SJSA1 (cell line): ENCODE results near the gene SPRY2. TPM values are rescaled to one million over a fixed set of nuclear protein-coding genes. Genes with fewer than 3 reads are reported as not detected.
A peak's percentile ranks its signal among the peaks of the same experiment; 100 is the strongest.

Experiments
- DNase-seq, 2 experiments: peaks; one replicate each; pipeline ENCODE4 v3.0.0-alpha.2; 2015 to 2020; ENCODE audit warnings: low spot score in 2 of 2, low read depth in 1 of 2
- H3K27ac ChIP-seq: fragments of 250-450 bp; sonication (Bioruptor Pico); 2 replicates; pipeline ENCODE4 v1.5.1; 2020; ENCODE audit warnings: mild to moderate bottlenecking, moderate library complexity
- H3K27me3 ChIP-seq: fragments of 250-450 bp; sonication (Bioruptor Pico); replicated peaks from 2 replicates; pipeline ENCODE4 v1.5.1; 2020; ENCODE audit warnings: mild to moderate bottlenecking, moderate library complexity
- H3K36me3 ChIP-seq: fragments of 250-450 bp; sonication (Bioruptor Pico); 2 replicates; pipeline ENCODE4 v1.5.1; 2020; ENCODE audit warnings: mild to moderate bottlenecking
- H3K4me1 ChIP-seq: fragments of 250-450 bp; sonication (Bioruptor Pico); replicated peaks from 2 replicates; pipeline ENCODE4 v1.6.1; 2021; ENCODE audit warnings: mild to moderate bottlenecking
- H3K4me3 ChIP-seq: fragments of 250-450 bp; sonication (Bioruptor Pico); 2 replicates; pipeline ENCODE4 v1.5.1; 2020; ENCODE audit warnings: mild to moderate bottlenecking
- H3K9me3 ChIP-seq: fragments of 250-450 bp; sonication (Bioruptor Pico); replicated peaks from 2 replicates; pipeline ENCODE4 v1.5.1; 2020; ENCODE audit warnings: mild to moderate bottlenecking
- total RNA-seq: library from RNA; depleted of rRNA; stranded (reverse); fragments of >200 nt; shearing (Covaris generic); gene quantifications from 2 replicates; pipeline ENCODE4 v1.2.3, GENCODE V29; 2014; rRNA removed

Gene SPRY2, protein sequence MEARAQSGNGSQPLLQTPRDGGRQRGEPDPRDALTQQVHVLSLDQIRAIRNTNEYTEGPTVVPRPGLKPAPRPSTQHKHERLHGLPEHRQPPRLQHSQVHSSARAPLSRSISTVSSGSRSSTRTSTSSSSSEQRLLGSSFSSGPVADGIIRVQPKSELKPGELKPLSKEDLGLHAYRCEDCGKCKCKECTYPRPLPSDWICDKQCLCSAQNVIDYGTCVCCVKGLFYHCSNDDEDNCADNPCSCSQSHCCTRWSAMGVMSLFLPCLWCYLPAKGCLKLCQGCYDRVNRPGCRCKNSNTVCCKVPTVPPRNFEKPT
- 27.4 and 43.3 TPM in 2 replicates for total RNA-seq

DNA sequence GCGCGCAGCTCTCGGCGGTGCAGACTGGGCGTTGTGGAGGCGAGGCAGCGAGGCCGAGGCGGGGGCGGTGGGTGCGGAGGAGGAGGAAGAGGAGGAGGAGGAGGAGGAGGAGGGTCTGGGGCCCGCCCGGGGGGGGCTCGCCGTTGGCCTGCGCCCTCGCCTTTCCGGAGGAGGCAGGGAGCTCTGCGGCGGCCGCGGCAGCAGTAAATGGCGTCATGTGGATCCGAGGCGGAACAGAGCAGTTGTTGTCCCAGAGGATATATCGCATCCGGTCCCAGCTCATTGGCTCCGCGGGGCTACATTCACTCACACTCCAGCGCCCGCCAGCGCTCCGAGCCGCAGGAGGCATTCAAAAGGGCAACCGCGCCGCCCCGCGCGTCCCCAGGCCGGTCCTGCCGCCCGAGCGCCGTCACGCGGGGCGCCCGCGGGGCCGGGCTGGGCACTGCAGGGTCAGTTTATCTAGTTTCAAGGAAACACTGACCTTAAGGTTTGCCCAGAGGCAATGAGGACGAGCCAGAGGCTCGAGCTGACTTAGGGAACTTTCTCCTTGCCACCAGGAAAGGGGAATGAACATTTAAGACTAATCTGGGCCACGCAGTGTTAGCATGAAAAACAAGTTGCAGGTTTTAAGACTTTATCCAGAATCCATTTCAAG lies at the start of gene SPRY2:
Gene SPRY2, minus strand, starts transcription at position 26 of the 655 bp plus-strand sequence. CDS start 3,421 bp downstream, outside the sequence.
- peaks cover 31% of the 10 kb centered on the region for H3K4me1 ChIP-seq
- no peaks in the 10 kb centered on the region for H3K27me3 ChIP-seq
- H3K27ac ChIP-seq, result peak within 1 kb of the TSS; percentile 93
- H3K4me3 ChIP-seq, result peak within 1 kb of the TSS; percentile 73
- peaks cover 39% of the 10 kb centered on the region for H3K36me3 ChIP-seq
- peak; percentile 99 to 100 for DNase-seq
- H3K9me3 ChIP-seq, result no peaks in the 10 kb centered on the region

DNA sequence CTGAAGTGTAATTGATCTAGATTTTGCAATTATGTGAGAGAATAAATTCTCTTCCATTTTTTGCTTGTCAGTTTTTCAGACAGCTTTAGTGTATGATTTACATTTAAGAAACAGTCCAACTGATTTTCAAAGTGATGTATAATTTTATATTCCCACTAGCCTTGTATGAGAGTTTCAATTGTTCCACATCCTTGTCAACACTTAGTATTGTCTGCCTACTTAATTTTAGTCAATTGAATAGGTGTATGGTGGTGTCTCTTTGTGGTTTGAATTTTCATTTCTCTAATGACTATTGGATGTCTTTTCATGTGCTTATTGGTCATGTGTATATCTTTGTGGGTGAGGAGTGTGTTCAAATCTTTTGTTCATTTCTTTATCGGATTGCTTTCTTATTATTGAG lies 49.4 kb upstream of the SPRY2 start:
- Histone ChIP-seq H3K36me3 (no peaks in the 10 kb centered on the region), H3K9me3 (peaks cover 6% of the 10 kb centered on the region; the same call in 1 of the 2 replicates), H3K4me1 (no peaks in the 10 kb centered on the region), H3K27ac (no peak overlapping the region), H3K27me3 (no peaks in the 10 kb centered on the region), H3K4me3 (no peak overlapping the region)
- no peak for DNase-seq

DNA sequence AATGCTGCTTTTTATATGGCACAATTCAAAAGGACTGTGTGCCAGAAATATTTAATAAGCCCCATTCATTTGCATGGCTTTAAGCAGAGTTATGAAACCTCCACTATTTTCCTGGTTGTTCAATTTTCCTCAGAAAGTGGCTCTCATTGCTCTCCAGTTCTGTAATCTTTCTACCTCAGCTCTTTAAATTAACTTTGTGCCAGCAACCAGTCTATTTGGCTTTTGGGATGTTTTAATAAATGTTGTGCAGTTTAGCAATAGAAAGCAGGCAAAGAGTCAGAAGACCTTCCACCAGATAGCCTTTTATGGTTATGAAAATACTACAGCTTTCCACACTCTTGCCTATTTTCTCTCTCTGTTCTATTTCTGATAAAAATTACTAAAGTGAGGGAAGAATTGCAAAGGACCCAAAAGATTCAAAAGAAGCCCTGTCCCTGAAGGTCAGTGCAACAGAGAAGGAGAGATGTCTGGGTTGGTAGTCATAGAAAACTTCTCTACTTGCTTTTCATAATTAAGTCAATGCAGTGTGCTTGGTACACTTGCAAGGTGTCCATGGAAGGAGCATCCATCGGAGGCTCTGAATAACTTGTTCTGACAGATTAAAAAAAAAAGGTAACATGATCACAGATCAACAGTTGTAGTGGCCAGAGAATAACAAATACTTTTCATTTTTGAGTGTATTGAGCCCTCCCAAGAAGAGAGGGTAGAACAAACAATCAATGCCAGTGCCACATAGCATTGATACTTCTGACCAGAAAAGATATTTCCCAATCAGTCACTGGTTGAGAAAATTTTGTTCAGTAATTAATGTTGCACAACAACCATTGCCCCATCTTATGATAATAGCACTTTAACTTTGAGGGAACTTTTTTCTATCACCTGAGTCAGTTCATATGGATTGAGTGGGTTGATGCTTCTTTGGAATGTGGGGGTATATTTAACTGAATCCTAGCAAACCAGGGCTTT lies 48.4 kb upstream of the SPRY2 start:
- Histone ChIP-seq H3K27me3 (no peaks in the 10 kb centered on the region), H3K9me3 (peaks cover 3% of the 10 kb centered on the region; the same call in 1 of the 2 replicates), H3K36me3 (no peaks in the 10 kb centered on the region), H3K27ac (no peak overlapping the region), H3K4me1 (no peaks in the 10 kb centered on the region), H3K4me3 (no peak overlapping the region)
- DNase-seq, result no peak

- H3K27me3 ChIP-seq, result no peaks in the 10 kb centered on the region
- H3K9me3 ChIP-seq, result peaks cover 3% of the 10 kb centered on the region; the same call in 1 of the 2 replicates
- DNase-seq, result no peak
- no peaks in the 10 kb centered on the region for H3K36me3 ChIP-seq
- H3K4me3 ChIP-seq, result no peak overlapping the region
- no peak overlapping the region for H3K27ac ChIP-seq
- no peaks in the 10 kb centered on the region for H3K4me1 ChIP-seq
Observed at GRCh38 chr13:80388506-80388905, 47.6 kb upstream of the SPRY2 start.

DNA sequence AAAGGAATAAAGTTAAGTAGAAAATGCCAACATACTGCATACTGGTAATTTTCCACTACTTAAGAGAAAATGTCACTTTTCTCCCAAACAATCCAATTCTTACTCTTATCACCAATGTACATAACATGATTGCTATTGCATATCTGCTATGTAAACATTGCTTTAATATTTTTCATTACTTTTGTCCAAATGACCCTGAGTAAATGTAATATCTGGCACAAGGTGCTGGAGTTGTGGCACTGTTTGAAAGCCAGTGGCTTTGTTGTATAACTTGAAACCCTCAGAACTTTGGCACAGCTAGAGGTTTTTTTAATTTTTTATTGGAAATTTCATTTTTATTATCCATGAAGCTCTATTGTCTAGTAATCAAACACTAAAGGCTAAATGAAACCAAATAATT lies 45.7 kb upstream of the SPRY2 start:
- no peak for DNase-seq
- Histone ChIP-seq H3K4me3 (no peak overlapping the region), H3K27ac (no peak overlapping the region), H3K4me1 (no peaks in the 10 kb centered on the region), H3K27me3 (no peaks in the 10 kb centered on the region), H3K9me3 (no peaks in the 10 kb centered on the region; the same call in 1 of the 2 replicates), H3K36me3 (no peaks in the 10 kb centered on the region)

DNA sequence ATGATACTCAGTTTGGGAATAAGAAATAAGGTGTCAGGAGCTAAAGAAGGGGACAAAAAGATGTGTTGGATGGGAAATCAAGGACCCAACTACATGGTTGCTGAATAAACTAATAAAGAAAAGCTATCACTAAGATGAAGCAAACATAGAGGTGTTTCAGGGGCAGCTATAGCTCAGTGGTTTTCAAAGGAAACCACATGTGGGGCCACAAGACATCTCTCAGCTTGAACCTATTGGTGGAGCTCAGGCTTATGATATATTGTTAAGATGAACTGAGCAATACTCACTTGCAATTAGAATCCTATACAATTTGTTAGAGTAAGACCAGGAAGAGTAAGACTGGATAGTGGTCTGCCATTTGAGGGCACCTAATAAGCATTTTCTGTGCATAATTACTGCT lies 45.1 kb upstream of the SPRY2 start:
- H3K27me3 ChIP-seq, result no peaks in the 10 kb centered on the region
- no peak overlapping the region for H3K27ac ChIP-seq
- H3K9me3 ChIP-seq, result no peaks in the 10 kb centered on the region; the same call in 1 of the 2 replicates
- H3K4me1 ChIP-seq, result no peaks in the 10 kb centered on the region
- no peak overlapping the region for H3K4me3 ChIP-seq
- H3K36me3 ChIP-seq, result no peaks in the 10 kb centered on the region
- no peak for DNase-seq

- no peak for DNase-seq
- no peaks in the 10 kb centered on the region for H3K9me3 ChIP-seq
Observed at GRCh38 chr13:80382576-80382975, 41.6 kb upstream of the SPRY2 start.

DNA sequence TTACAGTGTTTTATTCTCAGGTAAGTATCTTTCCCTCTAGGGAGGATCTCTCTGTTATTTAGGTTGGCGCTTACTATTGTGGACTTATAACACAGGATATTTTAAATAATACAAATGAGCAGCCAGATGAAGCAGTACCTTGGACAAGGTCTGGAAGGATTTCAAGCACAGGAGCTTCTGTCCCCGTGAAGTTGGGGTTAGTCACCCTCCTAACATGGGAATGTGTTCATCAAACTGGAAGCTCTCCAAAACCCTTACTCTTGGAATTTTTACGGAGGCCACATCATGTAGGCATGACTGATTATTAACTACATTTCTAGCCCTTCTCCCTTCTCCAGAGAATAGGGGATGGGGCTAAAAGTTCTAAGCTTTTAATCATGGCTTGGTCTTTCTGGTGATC lies 38.3 kb upstream of the SPRY2 start:
- Histone ChIP-seq H3K4me1 (peaks cover 7% of the 10 kb centered on the region), H3K36me3 (no peaks in the 10 kb centered on the region), H3K27me3 (no peaks in the 10 kb centered on the region), H3K9me3 (no peaks in the 10 kb centered on the region), H3K4me3 (no peak overlapping the region), H3K27ac (no peak overlapping the region)
- peak in 1 of 2 experiments; percentile 60 for DNase-seq

More at GRCh38 chr13:80382576-80382975, 41.6 kb upstream of the SPRY2 start:
- H3K4me1 ChIP-seq, result peaks cover 7% of the 10 kb centered on the region
- H3K4me3 ChIP-seq, result no peak overlapping the region
- H3K36me3 ChIP-seq, result no peaks in the 10 kb centered on the region
- H3K27me3 ChIP-seq, result no peaks in the 10 kb centered on the region
- H3K27ac ChIP-seq, result no peak overlapping the region

DNA sequence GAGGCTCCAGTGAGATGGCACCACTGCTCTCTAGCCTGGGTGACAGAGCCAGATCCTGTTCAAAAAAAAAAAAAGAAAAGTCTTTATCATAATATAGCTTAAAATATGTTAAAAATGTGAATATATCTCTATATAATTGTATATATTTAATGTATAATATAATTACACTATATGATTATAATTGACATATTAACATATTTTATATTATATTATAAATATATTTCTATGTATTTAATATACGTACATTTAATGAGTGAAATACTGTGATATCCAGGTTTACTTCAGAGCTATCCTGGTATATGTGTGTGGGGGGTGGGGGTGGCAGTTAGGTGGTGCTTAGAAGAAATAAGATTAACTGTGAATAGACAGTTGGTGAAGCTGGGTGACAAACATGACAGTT lies 35.6 kb upstream of the SPRY2 start:
- Histone ChIP-seq H3K9me3 (no peaks in the 10 kb centered on the region; the same call in 1 of the 2 replicates), H3K36me3 (no peaks in the 10 kb centered on the region), H3K4me1 (peaks cover 7% of the 10 kb centered on the region), H3K27me3 (no peaks in the 10 kb centered on the region), H3K4me3 (no peak overlapping the region), H3K27ac (no peak overlapping the region)
- DNase-seq, result no peak

DNA sequence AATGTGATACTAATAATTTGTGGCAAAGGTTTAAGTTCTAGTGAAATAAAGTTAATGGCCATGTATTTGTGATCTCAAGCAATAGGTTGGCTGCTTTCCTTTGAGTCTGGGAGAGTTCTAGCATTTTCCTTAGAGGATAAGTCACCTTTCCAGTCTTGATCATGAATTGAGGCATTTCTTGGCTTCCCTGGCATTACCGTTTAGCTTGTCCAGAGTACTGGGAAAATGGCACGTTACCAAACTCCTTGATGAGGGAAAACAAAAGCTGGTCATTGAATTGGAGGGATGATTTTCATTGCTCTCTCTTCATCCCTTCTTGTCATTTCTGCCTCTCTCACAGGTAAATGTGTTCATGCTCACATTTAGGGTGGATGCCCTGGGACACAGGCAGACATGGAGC lies 34.0 kb upstream of the SPRY2 start:
- Histone ChIP-seq H3K4me3 (no peak overlapping the region), H3K4me1 (peaks cover 7% of the 10 kb centered on the region), H3K27ac (no peak overlapping the region), H3K36me3 (no peaks in the 10 kb centered on the region), H3K27me3 (no peaks in the 10 kb centered on the region), H3K9me3 (no peaks in the 10 kb centered on the region; the same call in 1 of the 2 replicates)
- no peak for DNase-seq

DNA sequence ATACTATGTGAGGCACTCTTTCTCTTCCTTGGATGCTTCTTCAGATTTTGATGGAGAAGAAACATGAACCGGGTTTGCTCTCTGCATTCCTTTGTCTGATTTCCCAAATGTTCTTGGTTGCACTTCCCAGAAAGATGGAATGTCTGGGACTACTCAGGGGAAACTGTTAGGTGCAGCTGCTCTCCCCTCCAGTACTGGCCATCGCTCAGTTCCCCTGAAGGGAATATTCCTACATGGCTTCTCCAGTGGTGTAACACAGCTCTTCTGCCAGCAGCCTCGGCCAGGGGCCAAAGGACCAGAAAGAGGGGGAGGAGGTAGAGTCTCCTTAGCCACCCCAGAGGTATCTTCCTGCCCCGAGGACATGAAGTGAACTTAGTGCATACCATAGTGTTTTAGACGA lies 33.5 kb upstream of the SPRY2 start:
- no peaks in the 10 kb centered on the region; the same call in 1 of the 2 replicates for H3K9me3 ChIP-seq
- H3K36me3 ChIP-seq, result no peaks in the 10 kb centered on the region
- DNase-seq, result no peak
- H3K27ac ChIP-seq, result no peak overlapping the region
- no peak overlapping the region for H3K4me3 ChIP-seq
- no peaks in the 10 kb centered on the region for H3K27me3 ChIP-seq
- H3K4me1 ChIP-seq, result peaks cover 3% of the 10 kb centered on the region

DNA sequence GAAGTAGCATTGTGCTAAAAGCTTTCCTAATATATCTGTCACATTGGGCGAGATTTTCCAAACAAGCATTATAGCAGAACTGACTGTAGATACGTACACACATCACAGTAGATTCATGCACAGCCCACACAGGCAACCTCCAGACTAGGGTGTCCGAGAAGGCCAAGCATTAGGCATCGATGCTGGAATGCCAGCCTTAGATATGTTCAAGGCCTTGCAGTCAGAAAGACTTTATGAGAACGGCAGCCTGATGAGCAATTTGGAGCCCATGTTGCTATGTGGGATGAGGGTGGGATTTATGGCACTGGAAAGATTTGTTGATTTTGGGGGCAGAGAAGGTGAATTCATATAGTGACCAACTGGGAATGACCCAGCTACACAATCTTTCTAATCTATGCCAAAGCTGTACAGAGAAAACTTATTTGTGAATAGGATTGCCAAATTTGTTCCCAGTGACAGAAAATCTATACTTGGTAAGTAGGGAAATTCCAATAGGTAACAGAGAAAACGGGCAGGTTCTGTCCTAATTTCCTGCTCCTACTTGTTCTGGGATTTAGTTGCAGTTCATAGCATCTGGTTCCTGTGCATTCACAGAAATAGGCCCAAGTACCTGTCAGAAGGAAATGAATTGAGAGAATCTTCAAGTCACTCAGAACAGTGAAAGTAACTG lies 31.0 kb upstream of the SPRY2 start:
- Histone ChIP-seq H3K4me3 (no peak overlapping the region), H3K27ac (no peak overlapping the region), H3K4me1 (no peaks in the 10 kb centered on the region), H3K9me3 (no peaks in the 10 kb centered on the region; the same call in 1 of the 2 replicates), H3K36me3 (no peaks in the 10 kb centered on the region), H3K27me3 (no peaks in the 10 kb centered on the region)
- DNase-seq, result peak in 1 of 2 experiments; percentile 55

GRCh38 chr13:80367473-80367872 lies 26.5 kb upstream of the SPRY2 start:
- Histone ChIP-seq H3K4me3 (no peak overlapping the region), H3K36me3 (no peaks in the 10 kb centered on the region), H3K9me3 (no peaks in the 10 kb centered on the region; the same call in 1 of the 2 replicates), H3K4me1 (no peaks in the 10 kb centered on the region), H3K27ac (no peak overlapping the region), H3K27me3 (no peaks in the 10 kb centered on the region)
- DNase-seq, result no peak
